ENCODE data around the gene KAT2B.

Gene KAT2B

GRCh38 chr3:20035019-20035418 is 5.2 kb upstream of the KAT2B start:
- no peak for TF ChIP-seq CTCF (conservative IDR thresholded peaks at IDR 0.05)
- H3K27ac ChIP-seq, result no peak overlapping the region

- peak; percentile 34 for TF ChIP-seq CTCF (conservative IDR thresholded peaks at IDR 0.05)
- H3K27ac ChIP-seq, result peak overlapping the region; percentile 92; the same call in 1 of the 2 replicates
Measured at GRCh38 chr3:20037255-20037996, 2.8 kb upstream of the KAT2B start.

DNA sequence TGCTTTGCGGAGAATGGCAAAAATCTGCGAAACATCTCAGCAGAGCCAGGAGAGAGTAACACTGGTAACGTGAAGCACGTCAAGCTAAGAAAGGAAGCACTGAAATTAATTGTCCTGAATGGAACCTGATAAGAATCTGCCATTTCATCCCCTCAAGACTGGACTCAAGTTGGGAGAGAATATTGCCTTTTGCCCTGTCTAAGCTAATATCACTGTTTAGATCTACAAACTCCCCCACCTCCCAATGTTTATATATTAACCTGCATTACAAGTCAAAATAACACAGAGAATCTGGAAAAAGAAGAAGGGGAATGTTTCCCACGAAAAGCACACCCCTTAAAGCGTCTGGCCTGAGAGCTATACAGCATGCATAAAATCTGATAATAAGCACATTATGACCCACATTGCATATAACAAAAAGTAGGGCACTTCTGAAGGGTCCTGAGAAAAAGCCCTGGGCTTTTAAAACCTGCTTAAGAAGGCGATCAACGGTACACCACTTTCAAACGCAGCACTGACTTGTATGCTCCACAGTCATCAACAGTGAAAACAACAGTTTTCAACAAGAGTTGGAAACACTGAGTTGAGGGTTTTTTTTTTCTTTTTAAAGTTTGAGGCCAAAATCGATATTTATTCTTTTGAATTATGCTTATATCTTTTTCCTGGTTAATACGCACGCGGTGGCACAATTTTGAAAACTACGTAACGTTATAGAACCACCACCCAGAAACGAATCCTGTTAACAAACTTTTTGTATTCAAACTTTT is 1.4 kb upstream of the KAT2B start:
- H3K27ac ChIP-seq, result peak overlapping the region; percentile 92
- TF ChIP-seq CTCF (conservative IDR thresholded peaks at IDR 0.05), result no peak

GRCh38 chr3:20039466-20039764 is 831 bp upstream of the KAT2B start:
- peak overlapping the region; percentile 92 for H3K27ac ChIP-seq
- TF ChIP-seq CTCF (conservative IDR thresholded peaks at IDR 0.05), result no peak

- peak overlapping the region; percentile 92 for H3K27ac ChIP-seq
- peak; percentile 24; the same call in 1 of the 2 replicates for TF ChIP-seq CTCF (conservative IDR thresholded peaks at IDR 0.05)
Measured at GRCh38 chr3:20040548-20041196, 426 bp downstream of the KAT2B start.

- TF ChIP-seq CTCF (conservative IDR thresholded peaks at IDR 0.05), result no peak
- H3K27ac ChIP-seq, result peak overlapping the region; percentile 92
Measured at GRCh38 chr3:20041197-20041780, 1.0 kb downstream of the KAT2B start.

- H3K27ac ChIP-seq, result peak overlapping the region; percentile 92
- TF ChIP-seq CTCF (conservative IDR thresholded peaks at IDR 0.05), result no peak
Measured at GRCh38 chr3:20042331-20042730, 2.1 kb downstream of the KAT2B start.

Data from VCaP (cell line).